Measurements from ENCODE around the gene CALN1.
"Not testable (repeated sequence)": the region's sequence is repeated elsewhere in the genome, so short reads cannot be mapped to it uniquely, and the experiment has no call there.

Gene CALN1

GRCh38 chr7:71974611-71975010, 437.5 kb downstream of the CALN1 start:
- no peak for DNase-seq (ENCODE audit: low spot score)

- no peak for DNase-seq (ENCODE audit: low spot score)
Measured at GRCh38 chr7:71972534-71972933, 439.6 kb downstream of the CALN1 start.

GRCh38 chr7:71970725-71971124, 441.4 kb downstream of the CALN1 start:
- DNase-seq (ENCODE audit: low spot score): no peak

- no peak for DNase-seq (ENCODE audit: low spot score)
Measured at GRCh38 chr7:71962636-71963035, 449.5 kb downstream of the CALN1 start.

GRCh38 chr7:71961283-71961682, 450.9 kb downstream of the CALN1 start:
- no peak for DNase-seq (ENCODE audit: low spot score)

GRCh38 chr7:71942115-71942514, 470.0 kb downstream of the CALN1 start:
- no peak for DNase-seq (ENCODE audit: low spot score)

- DNase-seq (ENCODE audit: low spot score): no peak
Measured at GRCh38 chr7:71937840-71938371, 474.2 kb downstream of the CALN1 start.

- no peak for DNase-seq (ENCODE audit: low spot score)
Measured at GRCh38 chr7:71935674-71936073, 476.5 kb downstream of the CALN1 start.

- no peak for DNase-seq (ENCODE audit: low spot score)
Measured at GRCh38 chr7:71933426-71933825, 478.7 kb downstream of the CALN1 start.

- DNase-seq (ENCODE audit: low spot score): no peak
Measured at GRCh38 chr7:71925663-71926062, 486.5 kb downstream of the CALN1 start.

GRCh38 chr7:71914204-71914603, 497.9 kb downstream of the CALN1 start:
- not testable (repeated sequence) for DNase-seq (ENCODE audit: low spot score)

- no peak for DNase-seq (ENCODE audit: low spot score)
Measured at GRCh38 chr7:71912476-71912875, 499.7 kb downstream of the CALN1 start.

- DNase-seq (ENCODE audit: low spot score): no peak
Measured at GRCh38 chr7:71911051-71911450, 501.1 kb downstream of the CALN1 start.

- DNase-seq (ENCODE audit: low spot score): no peak
Measured at GRCh38 chr7:71905821-71906220, 506.3 kb downstream of the CALN1 start.

- DNase-seq (ENCODE audit: low spot score): no peak
Measured at GRCh38 chr7:71904484-71904883, 507.7 kb downstream of the CALN1 start.

- DNase-seq (ENCODE audit: low spot score): no peak
Measured at GRCh38 chr7:71900556-71900955, 511.6 kb downstream of the CALN1 start.

- DNase-seq (ENCODE audit: low spot score): no peak
Measured at GRCh38 chr7:71896535-71896934, 515.6 kb downstream of the CALN1 start.

- no peak for DNase-seq (ENCODE audit: low spot score)
Measured at GRCh38 chr7:71886046-71886445, 526.1 kb downstream of the CALN1 start.

GRCh38 chr7:71885487-71885886, 526.7 kb downstream of the CALN1 start:
- no peak for DNase-seq (ENCODE audit: low spot score)

- DNase-seq (ENCODE audit: low spot score): no peak
Measured at GRCh38 chr7:71883415-71883814, 528.7 kb downstream of the CALN1 start.

- peak; percentile 46 for DNase-seq (ENCODE audit: low spot score)
Measured at GRCh38 chr7:71871446-71871845, 540.7 kb downstream of the CALN1 start.

- DNase-seq (ENCODE audit: low spot score): no peak
Measured at GRCh38 chr7:71870812-71871211, 541.3 kb downstream of the CALN1 start.

GRCh38 chr7:71868797-71869196, 543.3 kb downstream of the CALN1 start:
- no peak for DNase-seq (ENCODE audit: low spot score)

- DNase-seq (ENCODE audit: low spot score): no peak
Measured at GRCh38 chr7:71867626-71868025, 544.5 kb downstream of the CALN1 start.

- no peak for DNase-seq (ENCODE audit: low spot score)
Measured at GRCh38 chr7:71865172-71865571, 547.0 kb downstream of the CALN1 start.
